HG02610 (cell line): ENCODE data around the gene CARNS1.

Experiments
- ATAC-seq: cut with Tn5 transposase; IDR thresholded peaks from one replicate; pipeline ENCODE4 v1.9.1; 2021; ENCODE audit warnings: mild to moderate bottlenecking, moderate library complexity; ENCODE audit not compliant: unreplicated experiment

The CARNS1 gene

GRCh38 chr11:67439321-67440228, 24.1 kb downstream of the CARNS1 start:
- no peak for ATAC-seq

- ATAC-seq: no peak
These were observed 25.0 kb downstream of the CARNS1 start for GRCh38 chr11:67440229-67441097.

- no peak for ATAC-seq
These were observed 25.7 kb downstream of the CARNS1 start for GRCh38 chr11:67441098-67441563.

- no peak for ATAC-seq
These were observed 26.4 kb downstream of the CARNS1 start for GRCh38 chr11:67441731-67442351.

- no peak for ATAC-seq
These were observed 27.3 kb downstream of the CARNS1 start for GRCh38 chr11:67442504-67443404.

GRCh38 chr11:67445515-67445914, 30.0 kb downstream of the CARNS1 start:
- no peak for ATAC-seq

GRCh38 chr11:67448220-67448609, 32.7 kb downstream of the CARNS1 start:
- no peak for ATAC-seq

GRCh38 chr11:67449116-67449844, 33.8 kb downstream of the CARNS1 start:
- ATAC-seq: no peak

- ATAC-seq: no peak
These were observed 35.5 kb downstream of the CARNS1 start for GRCh38 chr11:67450796-67451657.

GRCh38 chr11:67451658-67451976, 36.1 kb downstream of the CARNS1 start:
- no peak for ATAC-seq

GRCh38 chr11:67452141-67452952, 36.9 kb downstream of the CARNS1 start, which contains the start of gene GPR152:
GPR152 (minus strand) TSS chr11:67452729; CDS start chr11:67452724, 5 bp downstream.
- no peak for ATAC-seq

GRCh38 chr11:67453816-67454732, 38.6 kb downstream of the CARNS1 start:
- no peak for ATAC-seq

- ATAC-seq: no peak
These were observed 39.6 kb downstream of the CARNS1 start, which contains the start of gene CABP4 for GRCh38 chr11:67455054-67455453. CABP4 (plus strand) TSS chr11:67455354; CDS start chr11:67455424, 70 bp downstream.

- ATAC-seq: no peak
These were observed 40.7 kb downstream of the CARNS1 start for GRCh38 chr11:67456068-67456705.

GRCh38 chr11:67457453-67457852, 42.0 kb downstream of the CARNS1 start:
- ATAC-seq: no peak

- ATAC-seq: no peak
These were observed 42.8 kb downstream of the CARNS1 start for GRCh38 chr11:67458266-67458665.
